ENCODE measurements around the gene JAK1. TPM values are rescaled to one million over a fixed set of nuclear protein-coding genes. Genes with fewer than 3 reads are reported as not detected.

JAK1 gene
- total RNA-seq, 2 donors from 2014 or later, result 22.9 to 23.2 TPM

DNA sequence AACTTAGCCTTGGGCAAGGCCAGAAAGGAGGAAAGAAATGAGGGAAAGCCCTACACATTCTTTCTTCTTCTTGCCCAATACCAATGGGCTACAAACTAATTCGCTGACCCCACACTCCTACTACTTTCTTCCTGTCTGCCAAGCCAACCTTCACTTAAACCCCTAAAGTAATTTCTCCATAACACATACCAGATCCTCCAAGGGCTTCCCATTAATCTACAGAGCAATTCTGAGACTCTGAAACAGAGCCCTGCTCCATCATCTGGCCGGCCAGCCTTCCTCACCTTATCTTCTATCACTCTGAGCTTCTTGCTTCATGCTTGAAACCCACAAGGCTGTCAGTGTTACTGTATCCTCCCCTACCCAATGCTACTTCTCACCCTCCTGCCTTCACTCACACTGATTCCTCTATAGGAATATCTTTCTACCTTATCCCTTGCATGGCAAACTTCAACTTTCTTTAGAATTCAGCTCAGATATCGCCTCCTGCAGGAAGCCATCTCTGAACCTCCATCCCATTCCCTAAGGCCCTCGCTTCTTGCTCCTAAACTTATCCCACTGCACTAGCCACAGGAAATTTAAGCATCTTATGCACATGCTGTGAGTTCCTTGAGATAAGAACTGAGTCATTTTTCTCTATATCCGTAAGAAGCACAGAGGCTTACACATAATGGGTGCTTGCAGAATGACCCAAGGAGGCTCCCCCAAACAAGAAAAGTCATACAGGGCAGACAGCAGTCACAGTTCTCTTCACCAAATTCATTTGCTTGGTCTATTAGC is 81.9 kb downstream of the JAK1 start:
- TF ChIP-seq, protein P1, sequence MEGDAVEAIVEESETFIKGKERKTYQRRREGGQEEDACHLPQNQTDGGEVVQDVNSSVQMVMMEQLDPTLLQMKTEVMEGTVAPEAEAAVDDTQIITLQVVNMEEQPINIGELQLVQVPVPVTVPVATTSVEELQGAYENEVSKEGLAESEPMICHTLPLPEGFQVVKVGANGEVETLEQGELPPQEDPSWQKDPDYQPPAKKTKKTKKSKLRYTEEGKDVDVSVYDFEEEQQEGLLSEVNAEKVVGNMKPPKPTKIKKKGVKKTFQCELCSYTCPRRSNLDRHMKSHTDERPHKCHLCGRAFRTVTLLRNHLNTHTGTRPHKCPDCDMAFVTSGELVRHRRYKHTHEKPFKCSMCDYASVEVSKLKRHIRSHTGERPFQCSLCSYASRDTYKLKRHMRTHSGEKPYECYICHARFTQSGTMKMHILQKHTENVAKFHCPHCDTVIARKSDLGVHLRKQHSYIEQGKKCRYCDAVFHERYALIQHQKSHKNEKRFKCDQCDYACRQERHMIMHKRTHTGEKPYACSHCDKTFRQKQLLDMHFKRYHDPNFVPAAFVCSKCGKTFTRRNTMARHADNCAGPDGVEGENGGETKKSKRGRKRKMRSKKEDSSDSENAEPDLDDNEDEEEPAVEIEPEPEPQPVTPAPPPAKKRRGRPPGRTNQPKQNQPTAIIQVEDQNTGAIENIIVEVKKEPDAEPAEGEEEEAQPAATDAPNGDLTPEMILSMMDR (conservative IDR thresholded peaks at IDR 0.05), result peak; percentile 22
- H3K9ac ChIP-seq (ENCODE audit: extremely low read depth, low read length, poor library complexity, severe bottlenecking), result no peak overlapping the region
- 91 to 100% methylated on average over 3 to 5 of the region's 5 CpGs for WGBS, 2 experiments (ENCODE audit: insufficient coverage in 1 of 2, insufficient read length in 1 of 2)
- Mint-ChIP-seq H3K27me3 (ENCODE audit: insufficient read depth) (no peaks in the 10 kb centered on the region), H3K27ac (no peak overlapping the region), H3K4me3 (no peak overlapping the region), H3K9me3 (no peaks in the 10 kb centered on the region), H3K4me1 (peaks cover 37% of the 10 kb centered on the region), H3K36me3 (ENCODE audit: low read depth) (peaks cover 2% of the 10 kb centered on the region)
- H3K4me3 ChIP-seq (ENCODE audit: low read length), result no peak overlapping the region
- H3K4me1 ChIP-seq (ENCODE audit: control insufficient read depth, insufficient read depth, low read length), result peaks cover 16% of the 10 kb centered on the region
- no peak for DNase-seq
- H3K27ac ChIP-seq (ENCODE audit: low read depth, low read length), result no peak overlapping the region
- no peaks in the 10 kb centered on the region for H3K9me3 ChIP-seq (ENCODE audit: control insufficient read depth, low read length)
- H3K36me3 ChIP-seq (ENCODE audit: control insufficient read depth, insufficient read depth, low read length), result peaks cover 3% of the 10 kb centered on the region
- no peaks in the 10 kb centered on the region for H3K27me3 ChIP-seq (ENCODE audit: control insufficient read depth, insufficient read depth, low read length, poor library complexity, severe bottlenecking)

- H3K27ac Mint-ChIP-seq, result no peak overlapping the region
- H3K9me3 ChIP-seq (ENCODE audit: control insufficient read depth, low read length), result no peaks in the 10 kb centered on the region
- no peak overlapping the region for H3K4me3 ChIP-seq (ENCODE audit: low read length)
- H3K27ac ChIP-seq (ENCODE audit: low read depth, low read length), result no peak overlapping the region
- 95 to 96% methylated on average over 9 to 11 of the region's 11 CpGs for WGBS, 2 experiments (ENCODE audit: insufficient coverage in 1 of 2, insufficient read length in 1 of 2)
- H3K4me1 ChIP-seq (ENCODE audit: control insufficient read depth, insufficient read depth, low read length), result peaks cover 19% of the 10 kb centered on the region
- TF ChIP-seq, protein P1 (conservative IDR thresholded peaks at IDR 0.05), result no peak
- peaks cover 2% of the 10 kb centered on the region for H3K36me3 Mint-ChIP-seq (ENCODE audit: low read depth)
- no peak overlapping the region for H3K9ac ChIP-seq (ENCODE audit: extremely low read depth, low read length, poor library complexity, severe bottlenecking)
- H3K27me3 ChIP-seq (ENCODE audit: control insufficient read depth, insufficient read depth, low read length, poor library complexity, severe bottlenecking), result no peaks in the 10 kb centered on the region
- peaks cover 40% of the 10 kb centered on the region for H3K4me1 Mint-ChIP-seq
- H3K27me3 Mint-ChIP-seq (ENCODE audit: insufficient read depth), result no peaks in the 10 kb centered on the region
- H3K36me3 ChIP-seq (ENCODE audit: control insufficient read depth, insufficient read depth, low read length), result peaks cover 3% of the 10 kb centered on the region
- no peak overlapping the region for H3K4me3 Mint-ChIP-seq
- H3K9me3 Mint-ChIP-seq, result no peaks in the 10 kb centered on the region
- DNase-seq, result no peak
Measured at GRCh38 chr1:64882574-64883255, 83.6 kb downstream of the JAK1 start.

- Histone ChIP-seq H3K4me3 (ENCODE audit: low read length) (no peak overlapping the region), H3K27me3 (ENCODE audit: control insufficient read depth, insufficient read depth, low read length, poor library complexity, severe bottlenecking) (no peaks in the 10 kb centered on the region), H3K9me3 (ENCODE audit: control insufficient read depth, low read length) (no peaks in the 10 kb centered on the region), H3K9ac (ENCODE audit: extremely low read depth, low read length, poor library complexity, severe bottlenecking) (no peak overlapping the region), H3K27ac (ENCODE audit: low read depth, low read length) (no peak overlapping the region), H3K36me3 (ENCODE audit: control insufficient read depth, insufficient read depth, low read length) (peaks cover 4% of the 10 kb centered on the region), H3K4me1 (ENCODE audit: control insufficient read depth, insufficient read depth, low read length) (peaks cover 18% of the 10 kb centered on the region)
- TF ChIP-seq, protein P1 (conservative IDR thresholded peaks at IDR 0.05), result no peak
- Mint-ChIP-seq H3K9me3 (no peaks in the 10 kb centered on the region), H3K4me1 (peaks cover 38% of the 10 kb centered on the region), H3K27ac (peak overlapping the region; percentile 56), H3K36me3 (ENCODE audit: low read depth) (peaks cover 2% of the 10 kb centered on the region), H3K27me3 (ENCODE audit: insufficient read depth) (no peaks in the 10 kb centered on the region), H3K4me3 (no peak overlapping the region)
- 80 to 86% methylated on average over 1 of the region's 1 CpG for WGBS, 2 experiments (ENCODE audit: insufficient coverage in 1 of 2, insufficient read length in 1 of 2)
- no peak for DNase-seq
Measured at GRCh38 chr1:64881281-64881680, 85.1 kb downstream of the JAK1 start.
